ENCODE results near the gene SCG2.
"Not testable (repeated sequence)": the region's sequence is repeated elsewhere in the genome, so short reads cannot be mapped to it uniquely, and the experiment has no call there.

Gene SCG2

DNA sequence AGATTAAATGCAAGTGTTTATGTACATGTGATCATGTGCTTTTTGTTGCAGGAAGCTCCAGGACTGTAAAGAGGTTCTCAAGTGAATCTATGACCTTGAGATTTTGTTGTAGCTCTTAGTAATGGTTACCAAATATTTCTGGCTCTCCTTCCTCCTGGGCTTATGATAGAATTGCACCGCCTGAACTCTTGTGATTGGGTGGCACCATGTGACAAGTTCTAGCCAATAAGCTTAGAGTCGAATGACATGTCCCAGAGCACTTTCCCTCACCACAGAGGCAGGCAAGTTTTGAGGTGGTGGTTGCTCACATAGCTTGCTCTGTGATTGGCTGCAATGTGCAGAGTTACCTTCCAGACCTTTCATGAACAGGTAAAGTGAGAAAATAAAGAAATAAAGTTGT, 8.9 kb upstream of the SCG2 start:
- DNase-seq, result no peak

DNA sequence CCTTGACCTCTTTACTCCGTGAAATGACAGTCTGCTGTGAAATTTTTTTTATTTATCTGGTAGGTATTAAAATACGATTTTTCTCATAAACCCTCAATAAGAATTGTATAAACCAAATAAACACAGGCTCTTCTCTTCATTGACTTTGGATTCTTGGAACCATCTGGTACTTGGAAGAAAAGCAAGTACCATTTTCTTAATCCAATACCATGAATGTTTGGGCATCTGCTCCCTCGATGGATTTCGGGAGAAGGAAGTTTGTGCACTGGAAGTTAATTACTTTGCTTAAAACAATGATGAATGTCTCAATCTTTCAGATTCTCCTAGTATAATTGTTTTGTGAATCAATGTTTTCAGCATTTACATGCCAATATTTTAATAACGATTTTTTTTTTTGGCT, 5.3 kb upstream of the SCG2 start:
- DNase-seq, result no peak

GRCh38 chr2:223606946-223607345, 4.8 kb upstream of the SCG2 start:
- DNase-seq, result no peak

- no peak for DNase-seq
Measured at GRCh38 chr2:223604231-223604630, 2.1 kb upstream of the SCG2 start.

- no peak for DNase-seq
Measured at GRCh38 chr2:223602972-223603371, 811 bp upstream of the SCG2 start.

- DNase-seq, result no peak
Measured at GRCh38 chr2:223601018-223601417, 1.1 kb downstream of the SCG2 start.

DNA sequence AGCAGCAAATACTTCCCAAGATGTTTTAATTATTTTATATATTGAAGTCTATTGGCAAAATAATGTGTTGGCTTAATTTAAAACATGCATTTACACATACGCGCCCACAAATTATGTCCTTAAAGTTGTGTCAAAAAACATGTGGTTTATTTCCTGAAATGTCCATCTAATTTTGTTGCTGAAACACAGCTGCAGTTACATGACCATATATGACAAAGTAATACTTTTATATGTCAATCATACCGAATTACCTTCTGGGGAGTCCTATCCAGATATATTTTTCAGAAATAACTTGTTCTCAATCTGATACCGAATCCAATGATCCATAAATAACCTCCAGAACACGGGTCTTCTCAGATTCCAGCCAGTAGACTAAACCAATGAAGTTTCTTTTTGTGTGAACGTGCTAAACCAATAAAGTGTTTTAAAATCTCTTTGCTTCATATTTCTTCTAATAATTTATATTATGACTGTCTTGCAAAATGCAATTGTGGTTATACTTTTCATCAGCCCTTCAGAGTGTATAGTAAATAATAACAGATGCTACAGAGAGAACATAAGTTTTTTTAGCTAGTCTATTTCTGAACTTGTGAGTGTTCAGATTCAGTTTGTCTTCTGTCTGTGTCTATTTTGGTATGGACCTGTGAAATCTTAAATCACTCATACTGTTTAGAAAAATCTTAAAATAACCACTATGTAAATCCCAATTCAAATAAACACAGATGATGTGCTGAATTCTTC, 2.4 kb downstream of the SCG2 start:
- DNase-seq, result no peak

GRCh38 chr2:223598994-223599639, 3.0 kb downstream of the SCG2 start:
- no peak for DNase-seq

- no peak for DNase-seq
Measured at GRCh38 chr2:223597076-223597475, 5.1 kb downstream of the SCG2 start.

DNA sequence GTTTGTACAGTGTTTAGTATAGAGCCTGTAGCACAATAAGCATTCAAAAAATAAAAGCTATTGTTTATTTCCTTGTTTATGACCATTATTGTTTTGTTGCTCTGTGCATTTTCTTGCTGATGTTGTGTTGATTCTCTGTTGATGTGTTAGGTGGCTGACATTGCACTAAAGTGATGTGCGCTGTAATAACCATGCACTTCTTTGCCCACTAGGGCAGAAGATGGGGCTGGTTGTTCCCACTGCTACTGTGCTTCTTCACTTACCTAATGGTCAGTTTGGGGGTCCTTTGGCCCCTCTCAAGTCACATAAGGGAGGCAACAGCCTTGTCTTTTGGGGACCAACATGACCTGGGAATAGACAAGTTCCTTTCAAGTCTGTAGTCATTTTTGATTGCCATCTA, 6.0 kb downstream of the SCG2 start:
- no peak for DNase-seq

GRCh38 chr2:223594831-223595230, 7.3 kb downstream of the SCG2 start:
- DNase-seq, result no peak

- no peak for DNase-seq
Measured at GRCh38 chr2:223594259-223594658, 7.9 kb downstream of the SCG2 start.

DNA sequence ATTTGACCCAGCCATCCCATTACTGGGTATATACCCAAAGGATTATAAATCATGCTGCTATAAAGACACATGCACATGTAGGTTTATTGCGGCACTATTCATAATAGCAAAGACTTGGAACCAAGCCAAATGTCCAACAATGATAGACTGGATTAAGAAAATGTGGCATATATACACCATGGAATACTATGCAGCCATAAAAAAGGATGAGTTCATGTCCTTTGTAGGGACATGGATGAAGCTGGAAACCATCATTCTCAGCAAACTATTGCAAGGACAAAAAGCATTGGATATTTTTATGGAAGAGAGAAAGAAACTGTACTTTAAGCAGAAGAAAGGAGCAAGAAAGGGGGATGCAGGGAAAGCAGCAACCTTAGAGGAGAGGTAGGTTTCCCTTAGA, 9.5 kb downstream of the SCG2 start:
- not testable (repeated sequence) for DNase-seq

DNA sequence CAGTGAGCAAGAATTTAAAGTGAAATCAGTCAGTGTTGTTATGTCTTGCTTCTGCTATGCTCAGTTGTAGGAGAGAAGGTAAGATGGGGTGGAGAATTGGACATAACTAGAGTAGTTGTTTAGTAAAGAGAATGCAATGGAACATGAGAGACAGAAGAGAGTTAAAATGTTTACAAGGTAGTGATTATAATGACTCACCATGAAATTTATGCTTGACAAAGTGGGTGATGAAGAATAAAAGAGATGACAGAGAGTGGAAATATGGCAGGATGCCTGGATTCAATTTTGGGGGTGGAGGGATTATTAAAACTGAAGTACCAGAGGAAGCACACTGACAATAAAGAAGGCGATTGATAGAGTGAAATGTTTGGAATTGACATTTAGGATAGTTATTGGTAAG, 10.6 kb downstream of the SCG2 start:
- DNase-seq, result no peak

DNA sequence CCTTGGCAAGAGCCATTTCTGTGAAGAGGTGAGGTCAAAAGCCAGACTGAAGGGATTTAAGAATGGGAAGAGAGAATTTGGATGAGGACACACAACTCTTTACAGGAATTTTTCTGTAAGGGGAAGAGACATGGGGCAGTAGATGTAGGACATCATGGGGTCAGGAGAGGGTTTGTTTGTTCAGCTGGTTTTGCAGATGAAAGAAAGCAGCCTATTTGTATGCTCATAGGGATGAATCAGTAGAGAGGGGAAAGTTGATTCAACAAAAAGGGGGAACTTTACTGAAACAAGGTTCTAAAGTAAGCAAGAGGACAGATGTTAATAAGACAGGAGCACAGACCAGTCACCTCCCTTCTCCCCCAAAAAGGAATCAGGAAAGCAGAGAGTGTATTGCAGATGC, 11.2 kb downstream of the SCG2 start:
- DNase-seq, result no peak

DNA sequence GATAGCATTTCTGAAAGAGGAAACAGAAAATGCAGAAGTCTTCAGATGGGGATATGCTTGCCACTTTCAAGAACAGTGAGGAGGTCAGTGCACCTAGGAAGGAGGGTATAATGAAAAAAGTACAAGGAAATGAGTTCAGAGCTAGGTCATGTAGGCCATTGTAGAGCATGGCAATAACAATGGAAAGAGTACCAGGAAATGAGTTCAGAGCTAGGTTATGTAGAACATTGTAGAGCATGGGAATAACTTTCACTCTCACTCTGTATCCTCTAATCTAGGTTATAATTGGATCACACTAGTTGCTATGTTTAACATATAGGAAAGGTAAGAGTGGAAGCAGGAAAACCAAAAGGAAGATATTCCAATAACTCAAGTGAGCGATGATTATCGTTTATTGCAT, 12.3 kb downstream of the SCG2 start:
- DNase-seq, result no peak

- DNase-seq, result no peak
Measured at GRCh38 chr2:223588251-223588650, 13.9 kb downstream of the SCG2 start.

DNA sequence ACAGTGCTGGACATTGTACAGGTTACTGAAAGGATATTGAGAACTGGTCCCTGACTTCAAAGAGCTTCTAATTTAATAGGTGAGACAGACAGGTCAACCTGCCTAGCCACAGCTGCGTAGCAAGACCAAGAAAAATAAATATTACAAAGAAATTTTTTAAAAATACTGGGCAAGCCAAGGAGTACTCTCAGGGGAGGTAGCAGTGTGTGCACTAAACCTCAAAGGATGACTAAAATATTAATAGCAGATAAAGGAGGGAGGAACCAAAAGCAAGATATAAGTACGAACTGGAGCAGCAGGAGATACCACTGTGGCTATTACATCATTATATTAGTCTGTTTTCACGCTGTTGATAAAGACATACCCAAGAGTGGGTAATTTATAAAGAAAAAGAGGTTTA, 14.9 kb downstream of the SCG2 start:
- no peak for DNase-seq

GRCh38 chr2:223586261-223586660, 15.9 kb downstream of the SCG2 start:
- DNase-seq, result no peak

DNA sequence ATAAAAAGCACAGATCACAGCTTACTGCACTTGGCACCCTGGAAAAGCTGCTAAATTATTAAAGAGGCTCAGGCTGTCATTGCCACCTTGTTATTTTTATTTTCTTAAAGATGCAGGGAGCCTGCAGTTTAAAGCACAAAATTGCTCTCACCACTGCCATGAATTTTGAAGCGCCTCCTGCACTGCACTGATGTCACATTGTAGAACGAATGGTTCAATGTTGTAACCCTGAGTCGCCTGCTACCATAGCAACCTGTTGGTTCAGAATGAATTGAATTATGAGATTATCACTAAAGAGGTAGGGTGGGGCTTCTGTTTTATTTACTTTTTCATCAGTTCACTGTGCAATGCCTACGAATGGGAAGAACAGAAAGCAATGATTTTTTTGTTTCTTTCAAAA, 16.5 kb downstream of the SCG2 start:
- no peak for DNase-seq

- DNase-seq, result no peak
Measured at GRCh38 chr2:223582001-223582400, 20.2 kb downstream of the SCG2 start.

DNA sequence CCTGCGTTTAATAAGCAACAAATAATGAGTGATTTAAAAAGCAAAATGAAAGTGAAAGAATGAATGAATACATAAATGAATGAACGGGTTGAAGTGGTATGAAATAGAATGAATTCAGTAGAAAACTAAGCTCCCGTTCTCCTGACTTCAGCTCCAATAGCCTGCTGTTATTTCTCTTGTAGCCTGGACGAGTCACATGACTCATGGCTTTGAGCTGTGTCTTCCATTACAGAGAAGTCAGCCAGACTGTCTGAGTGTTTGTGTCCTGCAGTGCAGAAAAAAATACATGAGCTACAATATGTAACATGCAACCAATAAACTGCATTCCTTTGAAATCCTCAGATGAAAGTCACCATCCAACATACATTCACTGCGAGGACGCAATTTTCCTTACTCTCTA, 21.2 kb downstream of the SCG2 start:
- DNase-seq, result no peak

DNA sequence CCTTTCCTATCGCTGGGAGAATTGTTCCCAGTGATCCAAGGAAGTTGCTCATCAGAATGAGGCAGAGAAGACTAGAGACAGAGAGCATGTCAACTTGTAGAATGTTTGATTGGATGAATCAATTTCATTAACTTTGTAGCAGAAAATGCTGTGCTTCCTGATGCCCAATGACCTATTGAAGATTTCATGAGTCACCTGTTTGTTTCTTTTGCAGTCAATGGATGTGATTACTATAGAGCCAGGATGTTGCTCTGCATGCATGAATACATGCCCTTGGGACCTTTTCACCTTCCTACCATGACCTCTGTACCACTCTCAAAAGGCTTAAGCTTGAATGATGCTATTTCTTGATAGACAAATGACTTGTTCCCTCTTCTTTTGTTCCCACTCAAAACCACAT, 23.3 kb downstream of the SCG2 start:
- no peak for DNase-seq

DNA sequence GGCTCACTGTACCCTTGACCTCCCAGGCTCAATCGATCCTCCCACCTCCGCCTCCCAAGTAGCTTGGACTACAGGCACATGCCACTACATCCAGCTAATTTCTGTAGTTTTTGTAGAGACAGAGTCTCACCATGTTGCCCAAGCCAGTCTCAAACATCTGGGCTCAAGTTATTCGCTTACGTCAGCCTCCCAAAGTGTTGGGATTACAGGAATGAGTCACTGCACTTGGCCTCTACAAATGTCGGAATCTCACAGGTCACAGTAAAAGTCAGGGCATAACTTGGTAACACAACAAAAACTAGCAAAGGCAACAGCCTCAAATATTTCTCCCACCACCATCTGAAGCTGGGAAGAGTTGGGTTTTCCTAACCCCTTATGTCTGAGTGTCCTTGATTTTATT, 25.3 kb downstream of the SCG2 start:
- no peak for DNase-seq

DNA sequence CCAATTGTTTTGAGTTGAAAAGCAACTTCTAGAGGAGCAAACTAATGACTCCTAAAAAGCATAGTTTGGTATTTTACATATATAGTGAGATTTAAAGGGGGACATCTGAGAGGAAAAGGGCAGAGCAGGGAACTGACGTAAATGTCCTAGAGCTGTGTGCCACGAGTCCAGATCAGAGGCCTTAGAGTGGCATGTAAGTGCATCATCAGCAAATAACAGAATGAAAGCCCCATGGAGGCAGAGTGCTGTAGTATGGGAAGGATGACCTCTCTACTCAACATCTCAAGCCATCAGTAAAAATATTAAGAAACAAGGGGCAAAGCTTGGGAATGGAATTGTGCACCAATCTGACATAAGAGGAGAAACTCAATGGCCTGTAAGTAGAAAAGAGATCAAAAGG, 31.4 kb downstream of the SCG2 start:
- no peak for DNase-seq

All from cerebellar nuclear complex (tissue), 1 donor.